ENCODE measurements around the gene PNKP. TPM values are rescaled to one million over a fixed set of nuclear protein-coding genes. Genes with fewer than 3 reads are reported as not detected.
A peak's percentile ranks its signal among the peaks of the same experiment; 100 is the strongest.

PNKP gene
- total and polyA plus RNA-seq, 9 of the 15 experiments (the other 6 are each of a cell fraction or from before 2014, with no cell fraction given) = 2.8 to 85.4 (median 25.3) TPM

GRCh38 chr19:49877879-49878743 is 10.7 kb upstream of the PNKP start (continued):
- TF ChIP-seq THRB (CRISPR knock-in tag; conservative IDR thresholded peaks at IDR 0.05) (0 out of 2 replicates have a peak, but pooled peaks have one; percentile 27), RCOR1 (IDR thresholded peaks at IDR 0.05; ENCODE audit: borderline replicate concordance in 1 of 2, low read depth in 2 of 2, low read length in 2 of 2) (peak in 1 of 2 experiments; percentile 12; a peak in 1 of 4 replicates), BCLAF1 (IDR thresholded peaks at IDR 0.05; ENCODE audit: borderline replicate concordance in 1 of 2, control insufficient read depth in 1 of 2, low read depth in 2 of 2, low read length in 1 of 2) (no peak), TAF9B (IDR thresholded peaks at IDR 0.05; ENCODE audit: partially characterized antibody) (no peak), BHLHE40 (IDR thresholded peaks at IDR 0.05; ENCODE audit: low read length) (peak; percentile 26), HDAC3 (IDR thresholded peaks at IDR 0.05; ENCODE audit: borderline replicate concordance, partially characterized antibody) (no peak), TAF1 (IDR thresholded peaks at IDR 0.05; ENCODE audit: control insufficient read depth, extremely low read depth, insufficient read depth, low read length, severe bottlenecking) (peak; percentile 46), RBFOX2 (IDR thresholded peaks at IDR 0.05; ENCODE audit: low read depth, low read length) (peak; percentile 60), CCNT2 (IDR thresholded peaks at IDR 0.05; ENCODE audit: borderline replicate concordance, extremely low read depth, insufficient read length, low read depth, low read length) (peak; percentile 48), E2F1 (CRISPR knock-in tag; IDR thresholded peaks at IDR 0.05) (0 out of 2 replicates have a peak, but pooled peaks have one; percentile 42), C11orf30 (IDR thresholded peaks at IDR 0.05; ENCODE audit: low read depth) (peak; percentile 41; the same call in 1 of the 2 replicates), SMARCB1 (IDR thresholded peaks at IDR 0.05; ENCODE audit: insufficient read length, low read depth) (no peak), RBM17 (IDR thresholded peaks at IDR 0.05; ENCODE audit: borderline replicate concordance, low read depth, low read length) (no peak), ZEB2 (IDR thresholded peaks at IDR 0.05) (peak; percentile 59; the same call in 1 of the 2 replicates), HOXB6 (CRISPR knock-in tag; IDR thresholded peaks at IDR 0.05; ENCODE audit: borderline replicate concordance) (no peak), TEAD1 (CRISPR knock-in tag; IDR thresholded peaks at IDR 0.05) (0 out of 4 replicates have a peak, but pooled peaks of 1 of the 2 experiments have one; percentile 3), GABPB1 (CRISPR knock-in tag; IDR thresholded peaks at IDR 0.05) (no peak), ZBTB2 (IDR thresholded peaks at IDR 0.05) (no peak)
